ENCODE measurements around the gene VIL1.

- TF ChIP-seq CTCF (IDR thresholded peaks at IDR 0.05), result no peak
- no peak for TF ChIP-seq POLR2A (IDR thresholded peaks at IDR 0.05)
These were observed 15.1 kb upstream of the VIL1 start for GRCh38 chr2:218403810-218404209.

Data from adrenal gland (tissue), 5 donors.